Skin epidermis (tissue), 12 donors: ENCODE data around the gene SLC16A9.
"Not testable (repeated sequence)": the region's sequence is repeated elsewhere in the genome, so short reads cannot be mapped to it uniquely, and the experiment has no call there.

ENCODE experiments used
- H3K27ac ChIP-seq, 21 experiments: fragments of 200-600 bp; sonication (generic) in 11 of 21; one replicate each; pipeline ENCODE4 v1.5.0; 2020; ENCODE audit warnings: mild to moderate bottlenecking in 3 of 21, inconsistent platforms in 2 of 21, moderate library complexity in 2 of 21
- H3K4me3 ChIP-seq, 7 experiments: fragments of 200-600 bp; sonication (generic) in 2 of 7; one replicate each; pipeline ENCODE4 v1.5.0; 2020; ENCODE audit warnings: inconsistent platforms in 2 of 7, mild to moderate bottlenecking in 2 of 7, moderate library complexity in 1 of 7

The SLC16A9 gene, protein sequence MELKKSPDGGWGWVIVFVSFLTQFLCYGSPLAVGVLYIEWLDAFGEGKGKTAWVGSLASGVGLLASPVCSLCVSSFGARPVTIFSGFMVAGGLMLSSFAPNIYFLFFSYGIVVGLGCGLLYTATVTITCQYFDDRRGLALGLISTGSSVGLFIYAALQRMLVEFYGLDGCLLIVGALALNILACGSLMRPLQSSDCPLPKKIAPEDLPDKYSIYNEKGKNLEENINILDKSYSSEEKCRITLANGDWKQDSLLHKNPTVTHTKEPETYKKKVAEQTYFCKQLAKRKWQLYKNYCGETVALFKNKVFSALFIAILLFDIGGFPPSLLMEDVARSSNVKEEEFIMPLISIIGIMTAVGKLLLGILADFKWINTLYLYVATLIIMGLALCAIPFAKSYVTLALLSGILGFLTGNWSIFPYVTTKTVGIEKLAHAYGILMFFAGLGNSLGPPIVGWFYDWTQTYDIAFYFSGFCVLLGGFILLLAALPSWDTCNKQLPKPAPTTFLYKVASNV

DNA sequence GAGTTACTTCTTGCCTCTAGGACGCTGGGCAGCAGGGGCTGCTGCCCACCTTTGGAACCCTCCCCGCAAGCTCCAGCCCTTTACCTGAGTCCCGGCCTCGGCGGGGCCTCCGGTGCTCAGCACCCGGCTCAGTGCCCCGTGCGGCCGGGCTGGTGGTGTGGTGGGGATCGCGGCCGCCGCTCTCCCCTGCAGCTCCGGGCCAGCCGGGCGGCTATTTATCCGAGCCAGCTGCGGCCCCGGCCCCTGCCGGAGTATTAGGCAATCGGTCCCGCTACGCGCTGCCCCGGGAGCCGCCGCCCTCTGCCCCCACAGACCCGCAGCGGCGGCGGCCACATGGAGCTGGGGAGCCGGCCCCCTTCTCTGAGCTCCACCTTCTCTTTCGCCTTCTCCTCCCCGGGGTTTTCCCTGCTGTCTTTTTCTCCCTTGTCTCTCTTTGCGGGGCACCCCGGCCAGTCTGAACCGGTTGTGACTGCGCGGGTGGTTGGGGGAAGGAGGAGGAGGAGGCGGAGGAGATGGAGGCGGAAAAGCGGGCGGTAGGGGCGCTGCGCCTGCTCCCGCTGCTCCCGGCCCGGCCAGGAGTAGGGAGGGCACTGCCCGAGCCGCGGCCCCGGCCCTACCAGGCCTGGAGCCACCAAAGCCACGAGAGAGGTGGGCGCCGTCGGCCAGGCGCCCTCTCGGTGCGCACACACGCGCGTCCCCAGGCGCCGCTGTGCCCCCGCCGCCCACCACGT is at the start of gene SLC16A9:
Gene SLC16A9 (minus strand): TSS at position 456 of the 731 bp plus-strand sequence. CDS start 25,559 bp downstream, outside the sequence.
- peak within 1 kb of the TSS in 6 of 21 experiments; percentile 7 to 60 (median 30) for H3K27ac ChIP-seq
- H3K4me3 ChIP-seq, result peak within 1 kb of the TSS; percentile 29 to 63 (median 53)

DNA sequence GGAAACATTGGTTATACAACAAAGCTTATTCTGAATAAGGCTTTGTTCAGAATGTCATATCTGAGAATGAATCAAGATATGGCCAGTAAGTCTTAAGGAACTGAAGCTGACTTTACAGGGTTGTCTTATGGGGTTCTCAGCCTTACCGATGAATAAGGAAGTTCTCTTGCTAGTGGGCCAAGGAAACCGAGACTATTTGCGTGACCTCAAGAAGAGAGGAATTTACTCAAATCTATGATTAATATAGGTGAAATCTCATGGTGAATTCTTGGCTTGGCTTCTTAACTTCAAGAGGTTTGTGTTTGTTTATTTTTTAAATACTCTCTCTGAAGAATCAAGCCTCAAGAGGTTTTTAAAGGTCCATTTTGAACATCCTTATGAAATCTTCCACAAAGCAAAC is 48.3 kb upstream of the SLC16A9 start:
- no peak overlapping the region for H3K4me3 ChIP-seq
- no peak overlapping the region for H3K27ac ChIP-seq

DNA sequence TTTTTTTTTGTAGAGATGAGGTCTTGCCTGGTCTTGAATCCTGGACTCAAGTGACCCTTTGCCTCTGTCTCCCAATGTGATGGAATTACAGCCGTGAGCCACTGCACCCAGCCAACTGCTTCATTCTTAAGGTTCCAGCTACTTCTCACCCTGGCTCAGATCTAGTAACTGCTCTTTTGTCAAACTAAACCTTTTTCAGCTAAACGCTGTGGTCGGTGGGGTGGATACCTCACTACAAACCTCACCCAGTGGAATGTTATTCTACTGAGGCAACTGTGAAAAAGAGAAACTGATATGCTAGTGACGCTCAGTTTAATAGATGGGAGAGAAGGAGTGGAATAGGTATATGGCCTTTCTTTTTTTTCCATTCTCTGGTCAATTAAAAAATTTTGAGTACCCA is 45.3 kb upstream of the SLC16A9 start:
- Histone ChIP-seq H3K4me3 (no peak overlapping the region), H3K27ac (no peak overlapping the region)

DNA sequence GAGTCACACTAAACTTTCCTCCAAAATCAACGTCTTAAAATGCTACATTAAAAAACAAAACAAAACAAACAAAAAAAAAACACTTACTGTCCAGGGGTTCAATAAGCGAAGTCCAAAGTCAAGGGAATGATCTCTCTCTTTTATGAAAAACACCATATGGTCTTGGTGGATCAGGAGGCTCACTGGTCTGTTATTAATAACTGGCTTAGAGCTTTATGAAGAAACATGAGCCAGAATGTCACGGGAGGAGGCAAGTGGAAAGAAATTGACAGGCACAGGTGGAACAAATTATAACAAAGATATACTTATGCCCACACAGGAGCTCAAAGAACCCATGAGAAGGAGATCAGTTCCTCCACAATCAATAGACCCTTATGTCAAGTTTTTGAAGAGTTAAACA is 43.6 kb upstream of the SLC16A9 start, which contains the start of gene MRLN:
Gene MRLN (minus strand): TSS at position 189 of the 400 bp plus-strand sequence.
- H3K27ac ChIP-seq, result no peak within 1 kb of the TSS
- H3K4me3 ChIP-seq, result no peak within 1 kb of the TSS

DNA sequence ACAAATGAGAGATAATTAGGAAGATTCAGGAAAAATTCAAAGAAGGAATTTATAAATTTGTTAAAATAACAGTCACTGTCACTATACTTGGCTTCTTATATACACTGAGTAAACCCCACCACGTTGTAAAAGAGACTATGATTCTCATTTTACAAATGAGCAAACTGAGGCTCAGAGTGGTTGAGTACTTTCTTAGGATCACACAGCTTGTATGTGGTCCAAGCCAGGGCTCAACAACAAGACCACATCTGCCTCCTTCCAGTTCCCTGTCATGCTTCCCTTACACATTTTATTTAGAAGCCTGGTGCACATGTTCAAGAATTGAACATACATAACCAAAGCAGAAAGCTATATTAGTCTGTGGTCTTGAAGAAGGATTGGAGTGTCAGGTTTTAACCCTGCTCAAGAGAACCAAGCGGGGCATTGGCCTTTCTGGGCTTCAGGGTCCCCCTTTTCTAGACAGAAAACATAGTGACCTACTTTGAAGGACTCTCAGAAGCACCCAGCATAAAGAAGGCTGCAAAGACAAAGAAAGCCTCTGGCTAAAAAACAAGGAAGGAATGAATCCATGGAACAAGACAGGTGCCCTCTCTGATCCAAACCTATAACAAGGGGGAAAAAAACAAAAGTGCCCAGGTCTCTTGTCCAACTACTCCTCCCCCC is 42.8 kb upstream of the SLC16A9 start:
- no peak overlapping the region for H3K27ac ChIP-seq
- H3K4me3 ChIP-seq, result no peak overlapping the region

DNA sequence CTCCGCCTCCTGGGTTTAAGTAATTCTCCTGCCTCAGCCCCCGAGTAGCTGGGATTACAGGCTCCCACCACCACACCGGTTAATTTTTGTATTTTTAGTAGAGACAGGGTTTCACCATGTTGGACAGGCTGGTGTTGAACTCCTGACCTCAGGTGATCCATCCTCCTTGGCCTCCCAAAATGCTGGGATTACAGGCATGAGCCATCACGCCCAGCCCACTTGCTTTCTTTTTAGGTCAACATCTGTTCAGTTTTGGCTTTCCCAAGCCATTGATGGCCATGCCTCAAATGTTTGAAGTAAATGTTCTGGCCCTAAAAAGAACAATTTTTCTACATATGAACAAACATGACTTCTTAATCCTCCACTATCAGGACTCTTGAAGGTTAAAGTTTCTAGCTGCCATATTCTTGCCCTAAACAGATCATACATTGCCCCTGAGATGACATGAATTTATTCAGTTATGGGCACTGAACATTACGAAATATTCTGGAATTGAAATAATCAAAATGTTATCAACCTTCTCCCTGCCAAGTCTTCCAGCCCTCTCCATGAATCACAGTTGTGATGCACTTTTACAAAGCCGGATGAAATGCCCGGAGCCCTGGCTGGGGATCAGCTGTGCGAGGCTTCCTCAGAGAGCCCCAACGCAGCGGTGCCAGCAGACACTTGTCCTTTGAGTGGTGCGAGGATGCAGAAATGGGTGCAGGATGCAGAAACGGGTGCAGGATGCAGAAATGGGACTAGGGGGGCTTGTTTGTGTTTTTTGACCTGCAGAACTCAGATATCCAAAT is 40.7 kb upstream of the SLC16A9 start:
- no peak overlapping the region for H3K27ac ChIP-seq
- no peak overlapping the region for H3K4me3 ChIP-seq

DNA sequence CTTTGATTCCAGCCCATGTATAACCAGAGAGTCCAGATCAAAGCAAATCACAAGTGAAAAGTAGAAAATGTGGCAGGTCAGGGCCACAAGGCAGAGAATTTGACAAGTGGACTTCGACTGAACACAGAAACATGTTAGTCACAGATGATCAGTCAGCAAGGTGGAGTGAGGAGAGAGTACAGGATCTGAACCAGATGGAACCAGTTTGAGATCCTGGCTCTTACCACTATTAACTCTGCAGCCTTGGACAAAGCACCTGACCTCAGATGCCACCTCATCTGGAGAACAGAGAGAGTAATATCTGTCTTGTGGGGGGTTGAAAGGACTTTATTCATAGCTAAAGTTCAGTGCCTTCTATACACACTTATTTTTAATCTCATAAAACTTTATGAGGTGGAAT is 39.2 kb upstream of the SLC16A9 start:
- no peak overlapping the region for H3K27ac ChIP-seq
- H3K4me3 ChIP-seq, result no peak overlapping the region

DNA sequence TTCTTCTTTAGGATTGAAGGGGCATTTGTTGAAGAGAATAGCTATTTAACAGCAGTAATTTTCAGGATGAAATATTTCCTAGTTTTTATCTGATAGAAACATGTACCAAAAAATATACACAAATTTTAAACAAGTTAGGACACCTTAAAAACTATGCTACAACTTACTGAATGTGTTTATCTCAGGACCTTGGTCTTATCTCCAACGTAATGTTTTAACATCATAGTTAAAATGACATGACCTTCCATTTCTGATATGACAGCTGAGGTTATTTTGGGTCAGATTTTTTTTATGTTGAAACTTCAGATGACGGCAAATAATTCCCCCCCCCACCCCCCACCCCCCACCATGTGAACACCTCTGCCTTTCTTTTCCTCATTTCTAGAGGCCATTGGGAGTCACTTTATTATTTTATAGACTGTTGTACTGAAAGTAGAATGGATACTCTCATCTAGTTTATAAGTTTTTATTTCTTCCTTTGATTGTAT is 35.6 kb upstream of the SLC16A9 start:
- Histone ChIP-seq H3K27ac (no peak overlapping the region), H3K4me3 (no peak overlapping the region)

DNA sequence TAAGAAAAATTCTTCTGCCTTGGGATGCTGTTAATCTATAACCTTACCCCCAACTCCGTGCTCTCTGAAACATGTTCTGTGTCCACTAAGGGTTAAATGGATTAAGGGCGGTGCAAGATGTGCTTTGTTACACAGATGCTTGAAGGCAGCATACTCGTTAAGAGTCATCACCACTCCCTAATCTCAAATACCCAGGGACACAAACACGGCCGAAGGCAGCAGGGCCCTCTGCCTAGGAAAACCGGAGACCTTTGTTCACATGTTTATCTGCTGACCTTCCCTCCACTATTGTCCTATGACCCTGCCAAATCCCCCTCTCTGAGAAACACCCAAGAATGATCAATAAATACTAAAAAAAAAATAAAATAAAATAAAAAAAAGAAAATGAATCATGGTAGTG is 35.1 kb upstream of the SLC16A9 start:
- H3K27ac ChIP-seq, H3K4me3 ChIP-seq: not testable (repeated sequence)

DNA sequence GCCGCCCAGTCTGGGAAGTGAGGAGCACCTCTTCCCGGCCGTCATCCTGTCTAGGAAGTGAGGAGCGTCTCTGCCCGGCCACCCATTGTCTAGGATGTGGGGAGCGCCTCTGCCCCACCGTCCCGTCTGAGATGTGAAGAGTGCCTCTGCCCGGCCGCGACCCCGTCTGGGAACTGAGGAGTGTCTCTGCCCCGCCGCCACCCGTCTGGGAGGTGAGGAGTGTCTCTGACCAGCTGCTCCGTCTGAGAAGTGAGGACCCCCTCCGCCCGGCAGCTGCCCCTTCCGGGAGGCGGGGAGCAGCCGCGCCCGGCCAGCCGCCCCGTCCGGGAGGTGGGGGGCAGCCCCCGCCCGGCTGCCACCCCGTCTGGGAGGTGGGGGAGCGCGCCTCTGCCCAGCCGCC is 34.5 kb upstream of the SLC16A9 start:
- not testable (repeated sequence) for H3K4me3 ChIP-seq, H3K27ac ChIP-seq

DNA sequence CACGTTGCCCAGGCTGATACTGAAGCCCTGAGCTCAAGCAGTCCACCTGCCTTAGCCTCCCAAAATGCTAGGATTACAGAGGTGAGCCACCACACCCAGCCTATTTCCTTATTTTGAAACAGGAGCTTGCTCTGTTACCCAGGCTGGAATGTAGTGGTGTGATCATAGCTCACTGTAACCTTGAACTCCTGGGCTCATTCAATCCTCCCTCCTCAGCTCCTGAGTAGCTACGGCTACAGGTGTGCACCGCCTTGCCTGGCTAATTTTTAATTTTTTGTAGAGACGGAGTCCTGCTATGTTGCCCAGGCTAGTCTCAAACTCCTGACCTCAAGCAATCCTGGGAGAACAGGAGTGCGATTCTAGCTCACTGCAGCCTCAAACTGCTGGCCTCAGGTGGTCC is 31.9 kb upstream of the SLC16A9 start:
- Histone ChIP-seq H3K27ac (no peak overlapping the region), H3K4me3 (no peak overlapping the region)

DNA sequence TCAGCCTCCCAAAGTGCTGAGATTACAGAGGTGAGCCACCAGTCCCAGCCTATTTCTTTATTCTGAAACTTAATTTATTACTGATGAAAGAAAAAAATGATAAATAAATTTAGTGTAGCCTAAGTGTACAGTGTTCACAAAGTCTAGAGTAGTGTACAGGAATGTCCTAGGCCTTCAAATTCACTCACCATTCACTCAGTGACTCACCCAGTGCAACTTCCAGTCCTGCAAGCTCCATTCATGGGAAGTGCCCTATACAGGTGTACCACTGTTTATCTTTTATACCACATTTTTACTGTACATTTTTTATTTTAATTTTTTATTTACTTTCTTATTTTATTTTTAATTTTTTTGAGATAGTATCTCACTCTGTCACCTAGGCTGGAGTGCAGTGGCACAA is 31.4 kb upstream of the SLC16A9 start:
- H3K27ac ChIP-seq, result no peak overlapping the region
- H3K4me3 ChIP-seq, result no peak overlapping the region

DNA sequence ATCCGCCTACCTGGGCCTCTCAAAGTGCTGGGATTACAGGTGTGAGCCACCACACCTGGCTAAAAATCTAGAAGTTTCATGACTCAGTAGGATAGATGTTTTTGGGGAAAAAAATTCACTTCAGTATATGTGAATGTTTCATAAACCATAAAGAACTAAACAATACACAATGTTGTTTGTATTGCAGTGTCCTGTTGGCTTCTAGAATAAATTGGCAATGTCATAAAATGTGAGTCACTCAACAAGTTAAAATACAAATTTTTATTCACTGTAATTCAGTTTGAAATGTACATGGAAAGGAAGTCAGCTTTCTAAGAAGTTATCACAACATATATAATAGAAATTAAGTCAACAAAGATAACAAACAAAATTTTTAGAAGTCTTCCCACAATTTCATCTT is 27.1 kb upstream of the SLC16A9 start:
- Histone ChIP-seq H3K4me3 (no peak overlapping the region), H3K27ac (no peak overlapping the region)

DNA sequence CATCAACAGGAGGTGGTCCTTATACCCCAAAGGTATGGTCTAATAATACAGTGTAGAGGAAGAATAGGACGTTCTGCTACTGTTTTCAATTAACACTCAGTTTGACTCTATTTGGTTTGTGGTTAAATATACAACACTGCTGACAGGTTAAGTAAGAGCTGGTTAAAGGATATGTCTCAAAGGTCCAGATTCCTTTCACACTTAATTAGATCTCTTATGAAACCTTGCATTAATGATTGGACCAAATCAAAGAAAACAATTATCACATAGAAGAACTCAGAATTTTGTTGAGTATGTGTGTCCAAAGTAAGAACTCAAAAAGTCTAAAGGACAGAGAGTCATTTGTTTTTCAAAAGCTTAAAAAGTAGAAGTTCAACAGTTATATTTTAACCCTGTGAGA is 25.6 kb upstream of the SLC16A9 start:
- Histone ChIP-seq H3K4me3 (no peak overlapping the region), H3K27ac (no peak overlapping the region)

DNA sequence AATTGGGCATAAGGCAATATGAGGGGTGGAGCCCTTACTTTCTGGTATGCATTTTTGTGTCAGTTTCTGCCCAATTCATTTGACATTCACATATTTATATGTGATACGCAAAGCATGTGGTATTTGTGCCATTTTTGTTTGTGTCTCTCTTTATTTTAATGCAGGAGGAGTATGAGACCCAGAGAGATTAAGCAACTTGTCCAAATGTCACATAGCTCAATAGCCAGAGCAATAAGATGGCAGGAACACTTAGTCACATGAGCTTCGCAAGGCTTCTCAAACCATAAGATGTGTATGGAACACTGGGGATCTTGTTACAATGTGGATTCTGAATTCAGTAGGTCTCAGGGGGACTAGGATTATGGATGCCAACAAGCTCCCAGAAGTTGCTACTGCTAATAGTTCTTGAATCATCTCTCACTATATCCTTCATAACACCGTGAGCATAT is 24.4 kb upstream of the SLC16A9 start:
- H3K4me3 ChIP-seq, result no peak overlapping the region
- no peak overlapping the region for H3K27ac ChIP-seq

DNA sequence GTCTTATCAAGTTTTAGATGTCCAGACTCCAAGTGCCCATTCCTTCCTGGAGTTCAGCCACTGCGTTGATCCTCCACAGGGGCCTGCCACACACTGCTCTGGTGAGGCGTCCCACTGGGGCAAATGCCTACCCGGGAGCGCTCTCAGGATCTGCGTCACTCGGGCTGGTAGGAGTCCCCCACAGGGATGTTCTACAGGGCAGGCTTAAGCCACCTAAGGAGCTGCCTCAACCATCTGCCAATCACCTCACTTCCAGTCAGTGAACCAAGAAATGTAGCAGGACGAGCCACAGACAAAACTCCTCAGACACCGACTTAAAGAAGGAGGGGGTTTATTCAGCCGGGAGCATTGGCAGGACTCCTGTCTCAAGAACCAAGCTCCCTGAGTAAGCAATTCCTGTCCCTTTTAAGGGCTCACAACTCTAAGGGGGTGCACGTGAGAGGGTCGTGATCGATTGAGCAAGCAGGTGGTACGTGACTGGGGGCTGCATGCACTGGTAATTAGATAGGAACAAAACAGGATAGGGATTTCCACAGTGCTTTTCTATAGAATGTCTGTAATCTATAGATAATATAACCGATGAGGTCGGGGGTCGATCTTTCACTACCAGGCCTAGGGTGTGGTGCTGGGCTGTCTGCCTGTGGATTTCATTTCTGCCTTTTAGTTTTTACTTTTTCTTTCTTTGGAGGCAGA is 23.8 kb upstream of the SLC16A9 start:
- H3K4me3 ChIP-seq, H3K27ac ChIP-seq: not testable (repeated sequence)

DNA sequence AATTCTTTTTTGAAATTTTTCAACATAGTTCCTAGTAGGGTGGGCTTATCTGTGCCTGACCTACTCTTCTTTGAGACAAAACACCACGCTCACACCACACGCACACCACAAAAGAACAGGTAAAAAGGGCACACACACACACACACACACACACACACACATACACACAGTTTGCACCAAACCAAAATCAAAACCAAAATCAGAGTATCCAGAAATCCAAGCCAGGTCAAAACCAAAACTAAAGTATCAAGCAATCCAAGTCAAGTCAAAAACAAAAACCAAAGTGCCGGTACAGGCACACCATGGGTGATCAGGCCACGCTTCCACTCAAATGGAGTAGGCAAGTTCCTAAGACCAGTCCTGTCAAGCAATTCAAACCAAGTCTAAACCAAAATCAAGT is 23.2 kb upstream of the SLC16A9 start:
- not testable (repeated sequence) for H3K27ac ChIP-seq, H3K4me3 ChIP-seq

DNA sequence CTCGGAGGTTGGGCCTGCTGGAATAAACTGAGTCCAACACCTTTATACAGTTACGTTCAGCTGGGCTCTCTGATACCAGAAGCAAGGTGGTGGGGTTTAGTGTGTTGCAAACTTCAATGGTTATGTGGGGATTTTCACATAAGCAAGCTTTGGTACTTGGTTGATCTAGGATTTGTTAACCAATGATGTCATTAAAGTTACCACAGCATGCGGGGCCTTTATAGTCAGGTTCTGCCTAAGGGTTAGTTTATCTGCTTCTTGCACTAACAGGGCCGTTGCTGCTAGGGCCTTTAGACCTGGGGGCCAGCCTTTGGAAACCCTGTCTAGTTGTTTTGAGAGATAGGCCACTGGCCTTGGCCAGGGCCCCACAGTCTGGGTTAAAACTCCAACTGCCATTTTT is 19.5 kb upstream of the SLC16A9 start:
- not testable (repeated sequence) for H3K27ac ChIP-seq, H3K4me3 ChIP-seq
